ENCODE measurements around the gene SUGP1. TPM values are rescaled to one million over a fixed set of nuclear protein-coding genes. Genes with fewer than 3 reads are reported as not detected.

The SUGP1 gene
- total and polyA plus RNA-seq, 3 donors from 2014 or later = 87.4 to 98.8 (median 89.8) TPM

- no peak for TF ChIP-seq CTCF (IDR thresholded peaks at IDR 0.05)
- TF ChIP-seq POLR2A (IDR thresholded peaks at IDR 0.05) = no peak
- intact Hi-C loops (cut with DNase I; ENCODE audit: low total_unique reads) = no loop called here
- H3K27ac ChIP-seq = no peak overlapping the region
- H3K9me3 ChIP-seq = no peaks in the 10 kb centered on the region
- DNase-seq = no peak
- no peaks in the 10 kb centered on the region for H3K36me3 ChIP-seq (ENCODE audit: low read depth, missing control alignments)
- H3K4me1 ChIP-seq = no peaks in the 10 kb centered on the region
- no peaks in the 10 kb centered on the region for H3K27me3 ChIP-seq
- 86 to 87% methylated on average over 1 to 6 of the region's 7 CpGs for WGBS, 2 donors
- H3K4me3 ChIP-seq = no peak overlapping the region
Measured at GRCh38 chr19:19349365-19349764, 29.1 kb upstream of the SUGP1 start.

- 87 to 88% methylated on average over 5 to 9 of the region's 9 CpGs for WGBS, 2 donors
- Histone ChIP-seq H3K4me1 (no peaks in the 10 kb centered on the region), H3K27ac (no peak overlapping the region), H3K27me3 (no peaks in the 10 kb centered on the region), H3K4me3 (no peak overlapping the region), H3K36me3 (ENCODE audit: low read depth, missing control alignments) (no peaks in the 10 kb centered on the region), H3K9me3 (no peaks in the 10 kb centered on the region)
- intact Hi-C loops (cut with DNase I; ENCODE audit: low total_unique reads) = no loop called here
- no peak for TF ChIP-seq CTCF (IDR thresholded peaks at IDR 0.05)
- TF ChIP-seq POLR2A (IDR thresholded peaks at IDR 0.05) = no peak
- no peak for DNase-seq
Measured at GRCh38 chr19:19348266-19348665, 28.0 kb upstream of the SUGP1 start.

GRCh38 chr19:19347401-19348110, 27.2 kb upstream of the SUGP1 start:
- H3K27me3 ChIP-seq = no peaks in the 10 kb centered on the region
- TF ChIP-seq POLR2A (IDR thresholded peaks at IDR 0.05) (no peak), CTCF (IDR thresholded peaks at IDR 0.05) (no peak)
- H3K4me1 ChIP-seq = no peaks in the 10 kb centered on the region
- H3K9me3 ChIP-seq = no peaks in the 10 kb centered on the region
- DNase-seq = no peak
- no peaks in the 10 kb centered on the region for H3K36me3 ChIP-seq (ENCODE audit: low read depth, missing control alignments)
- H3K27ac ChIP-seq = no peak overlapping the region
- WGBS, 2 donors = 84 to 87% methylated on average over 7 to 10 of the region's 10 CpGs
- intact Hi-C loops (cut with DNase I; ENCODE audit: low total_unique reads) = no loop called here
- H3K4me3 ChIP-seq = no peak overlapping the region

GRCh38 chr19:19345970-19346369, 25.7 kb upstream of the SUGP1 start:
- intact Hi-C loops (cut with DNase I; ENCODE audit: low total_unique reads) = no loop called here
- no peaks in the 10 kb centered on the region for H3K9me3 ChIP-seq
- no peak for TF ChIP-seq CTCF (IDR thresholded peaks at IDR 0.05)
- no peak for TF ChIP-seq POLR2A (IDR thresholded peaks at IDR 0.05)
- H3K4me3 ChIP-seq = no peak overlapping the region
- no peaks in the 10 kb centered on the region for H3K36me3 ChIP-seq (ENCODE audit: low read depth, missing control alignments)
- no peaks in the 10 kb centered on the region for H3K27me3 ChIP-seq
- no peak overlapping the region for H3K27ac ChIP-seq
- WGBS, 2 donors = 83 to 93% methylated on average over 7 to 11 of the region's 11 CpGs
- H3K4me1 ChIP-seq = no peaks in the 10 kb centered on the region
- no peak for DNase-seq

GRCh38 chr19:19345232-19345631, 24.9 kb upstream of the SUGP1 start:
- 83 to 91% methylated on average over 17 to 21 of the region's 21 CpGs for WGBS, 2 donors
- no peak for TF ChIP-seq POLR2A (IDR thresholded peaks at IDR 0.05)
- no peak for TF ChIP-seq CTCF (IDR thresholded peaks at IDR 0.05)
- no peak overlapping the region for H3K27ac ChIP-seq
- H3K9me3 ChIP-seq = no peaks in the 10 kb centered on the region
- no peak for DNase-seq
- H3K36me3 ChIP-seq (ENCODE audit: low read depth, missing control alignments) = no peaks in the 10 kb centered on the region
- H3K4me3 ChIP-seq = no peak overlapping the region
- H3K4me1 ChIP-seq = no peaks in the 10 kb centered on the region
- H3K27me3 ChIP-seq = no peaks in the 10 kb centered on the region
- intact Hi-C loops (cut with DNase I; ENCODE audit: low total_unique reads) = no loop called here

All from testis (tissue), 3 donors.